ENCODE results near the gene PRKCE.

Gene PRKCE

GRCh38 chr2:45651415-45652089 is at the start of gene PRKCE:
PRKCE (plus strand) TSS chr2:45651675.
- Mint-ChIP-seq H3K4me3 (peak within 1 kb of the TSS; percentile 87 to 98 (median 95)), H3K9me3 (no peaks in the 10 kb centered on the region), H3K4me1 (peaks cover 47% of the 10 kb centered on the region), H3K27me3 (ENCODE audit: low read depth) (peaks cover 53% of the 10 kb centered on the region), H3K27ac (peak within 1 kb of the TSS; percentile 90 to 94 (median 91)), H3K36me3 (ENCODE audit: low read depth) (no peaks in the 10 kb centered on the region)
- TF ChIP-seq CTCF (IDR thresholded peaks at IDR 0.05; ENCODE audit: unreplicated experiment in 3 of 3): no peak

- TF ChIP-seq CTCF (IDR thresholded peaks at IDR 0.05; ENCODE audit: unreplicated experiment in 3 of 3): no peak
- no peaks in the 10 kb centered on the region for H3K9me3 Mint-ChIP-seq
- no peaks in the 10 kb centered on the region for H3K27me3 Mint-ChIP-seq (ENCODE audit: low read depth)
- peaks cover 44% of the 10 kb centered on the region for H3K36me3 Mint-ChIP-seq (ENCODE audit: low read depth)
- peaks cover under 1% of the 10 kb centered on the region for H3K4me1 Mint-ChIP-seq
- no peak overlapping the region for H3K4me3 Mint-ChIP-seq
- H3K27ac Mint-ChIP-seq: no peak overlapping the region
These were observed 48.9 kb upstream of the PRKCE start for GRCh38 chr2:45602624-45603023.

- H3K27me3 Mint-ChIP-seq (ENCODE audit: low read depth): no peaks in the 10 kb centered on the region
- peaks cover 28% of the 10 kb centered on the region for H3K36me3 Mint-ChIP-seq (ENCODE audit: low read depth)
- no peak overlapping the region for H3K4me3 Mint-ChIP-seq
These were observed 46.4 kb upstream of the PRKCE start for GRCh38 chr2:45605116-45605515.

GRCh38 chr2:45606796-45607195 is 44.7 kb upstream of the PRKCE start:
- TF ChIP-seq CTCF (IDR thresholded peaks at IDR 0.05; ENCODE audit: unreplicated experiment in 3 of 3): no peak
- Mint-ChIP-seq H3K4me1 (peaks cover 22% of the 10 kb centered on the region), H3K27ac (no peak overlapping the region), H3K36me3 (ENCODE audit: low read depth) (peaks cover 13% of the 10 kb centered on the region), H3K9me3 (no peaks in the 10 kb centered on the region), H3K4me3 (no peak overlapping the region), H3K27me3 (ENCODE audit: low read depth) (no peaks in the 10 kb centered on the region)

More at GRCh38 chr2:45605116-45605515, 46.4 kb upstream of the PRKCE start:
- Mint-ChIP-seq H3K9me3 (no peaks in the 10 kb centered on the region), H3K4me1 (peaks cover 9% of the 10 kb centered on the region), H3K27ac (no peak overlapping the region)
- no peak for TF ChIP-seq CTCF (IDR thresholded peaks at IDR 0.05; ENCODE audit: unreplicated experiment in 3 of 3)

- peaks cover 31% of the 10 kb centered on the region for H3K4me1 Mint-ChIP-seq
- no peaks in the 10 kb centered on the region for H3K27me3 Mint-ChIP-seq (ENCODE audit: low read depth)
- peaks cover 11% of the 10 kb centered on the region for H3K36me3 Mint-ChIP-seq (ENCODE audit: low read depth)
- H3K27ac Mint-ChIP-seq: no peak overlapping the region
- H3K4me3 Mint-ChIP-seq: peak overlapping the region; percentile 17 to 40 (median 35)
- H3K9me3 Mint-ChIP-seq: no peaks in the 10 kb centered on the region
- peak; percentile 37 to 56 (median 46) for TF ChIP-seq CTCF (IDR thresholded peaks at IDR 0.05; ENCODE audit: unreplicated experiment in 3 of 3)
These were observed 43.8 kb upstream of the PRKCE start for GRCh38 chr2:45607701-45608100.

Data from nephron (organoid).